ENCODE measurements around the gene ACOT13.
"Not testable (repeated sequence)": the region's sequence is repeated elsewhere in the genome, so short reads cannot be mapped to it uniquely, and the experiment has no call there.

ACOT13 gene

DNA sequence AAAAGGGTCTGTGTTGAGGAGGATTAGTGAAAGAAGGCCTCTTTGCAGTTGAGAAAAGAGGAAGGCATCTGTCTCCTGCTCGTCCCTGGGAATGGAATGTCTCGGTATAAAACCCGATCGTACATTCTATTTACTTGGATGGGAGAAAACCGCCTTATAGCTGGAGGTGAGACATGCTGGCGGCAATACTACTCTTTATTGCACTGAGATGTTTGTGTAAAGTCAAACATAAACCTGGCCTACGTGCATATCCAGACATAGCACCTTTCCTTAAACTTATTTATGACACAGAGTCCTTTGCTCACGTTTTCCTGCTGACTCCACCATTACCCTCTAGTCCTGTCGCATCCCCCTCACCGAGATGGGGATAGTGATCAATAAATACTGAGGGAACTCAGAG, 4.6 kb upstream of the ACOT13 start:
- no peak for DNase-seq (ENCODE audit: low spot score)

DNA sequence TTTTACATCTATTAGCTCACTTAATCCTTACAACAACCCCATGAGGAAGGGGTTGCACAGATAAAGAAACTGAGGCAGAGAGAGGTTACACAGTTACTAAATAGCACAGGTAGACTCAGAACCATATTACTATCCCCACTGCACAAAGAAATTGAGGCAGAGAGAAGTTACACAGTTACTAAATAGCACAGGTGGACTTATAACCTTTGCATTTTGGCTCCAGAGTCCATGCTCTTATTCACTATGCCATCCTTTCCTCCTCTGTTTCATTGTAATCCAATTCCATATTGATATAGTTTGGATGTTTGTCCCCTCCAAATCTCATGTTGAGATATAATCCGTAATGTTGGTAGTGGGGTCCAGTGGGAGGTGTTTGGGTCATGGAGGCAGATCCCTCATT, 3.7 kb upstream of the ACOT13 start:
- DNase-seq (ENCODE audit: low spot score) = no peak

DNA sequence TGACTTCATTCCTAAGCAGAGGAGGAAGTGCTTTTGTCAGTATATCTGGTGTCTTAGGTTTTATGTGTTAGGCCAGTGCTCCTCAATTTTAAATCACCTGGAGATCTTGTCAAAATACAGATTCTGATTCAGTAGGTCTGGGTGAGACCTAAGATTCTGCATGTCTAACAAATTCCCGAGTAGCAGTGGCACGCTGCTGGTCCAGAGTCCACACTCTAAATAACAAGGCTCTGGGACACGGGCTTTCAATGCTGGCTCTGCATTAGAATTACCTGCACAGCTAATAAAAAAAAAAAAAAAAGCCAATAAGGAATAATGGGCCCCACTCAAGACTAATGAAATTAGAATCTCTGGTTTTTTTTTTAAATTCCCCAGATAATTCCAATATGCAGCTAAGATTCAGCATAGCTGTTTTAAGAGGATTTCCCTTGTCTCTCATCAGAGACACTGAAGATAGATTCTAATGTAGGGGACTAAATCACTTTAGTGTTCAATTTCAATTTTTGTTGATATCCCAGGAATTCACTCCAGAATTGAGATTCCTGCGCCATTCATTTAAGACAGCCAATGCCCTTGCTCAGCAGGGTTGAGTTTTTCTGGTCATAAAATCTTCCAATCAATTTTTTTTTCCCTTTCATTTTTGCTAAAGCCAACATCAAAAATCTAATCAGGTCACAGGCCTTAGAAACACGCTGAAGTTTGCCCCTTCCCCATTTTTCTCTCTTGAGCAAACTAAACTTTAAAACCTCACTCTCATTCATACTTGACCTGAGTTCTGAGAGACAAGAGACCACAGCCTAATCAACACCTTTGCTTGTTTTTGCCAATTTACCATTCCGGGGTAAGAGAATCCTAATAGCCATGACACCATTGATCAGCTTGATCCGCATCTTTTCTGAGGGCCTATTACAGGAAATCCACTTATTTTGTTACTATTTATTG, 2.6 kb upstream of the ACOT13 start:
- DNase-seq (ENCODE audit: low spot score) = no peak

DNA sequence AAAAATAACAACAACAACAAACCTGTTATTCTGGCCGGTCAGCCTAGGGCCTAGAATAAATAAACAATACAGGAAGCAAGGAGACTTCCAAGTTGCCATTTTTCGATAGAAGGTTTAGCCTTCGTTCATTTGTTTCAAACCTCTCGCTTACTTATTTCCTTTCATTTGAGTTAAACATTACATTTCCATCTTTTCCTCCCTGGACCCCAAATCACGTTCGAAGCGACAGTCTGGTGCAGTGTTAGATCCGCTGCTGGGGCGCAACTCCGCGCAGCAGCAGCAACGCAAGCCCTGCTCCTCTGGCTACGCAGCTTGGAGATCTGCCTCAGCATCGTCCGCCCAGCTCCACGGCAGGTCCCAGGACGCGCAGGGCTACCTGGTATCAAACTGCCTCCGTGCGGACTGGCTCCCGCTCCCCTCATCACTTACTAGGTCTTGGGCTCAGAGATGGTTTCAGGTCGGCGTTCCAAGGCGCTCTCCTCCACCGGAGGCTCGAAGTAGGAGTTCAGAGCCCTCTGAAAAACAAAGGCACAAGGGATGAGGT, 708 bp upstream of the ACOT13 start:
- DNase-seq (ENCODE audit: low spot score) = no peak

DNA sequence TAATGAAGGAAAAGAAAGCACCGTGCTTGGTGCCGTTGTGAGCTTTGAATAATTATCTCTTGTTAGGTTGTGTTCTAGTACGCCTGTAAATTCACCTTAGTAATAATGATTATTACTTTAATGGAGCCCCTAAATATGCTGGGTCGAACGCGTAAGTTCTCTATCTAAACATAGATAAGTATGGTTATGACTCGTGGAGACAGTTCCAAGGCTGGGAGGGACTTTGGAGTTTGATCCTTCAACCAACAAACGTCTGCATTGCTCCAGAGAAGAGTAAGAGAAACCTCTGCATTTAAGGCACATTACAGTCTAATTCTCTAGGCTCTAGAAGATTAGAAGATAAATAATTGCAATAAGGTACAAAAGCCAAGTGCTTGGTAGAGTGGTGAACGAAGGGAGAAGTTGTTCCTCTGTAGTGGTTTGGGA, 514 bp downstream of the ACOT13 start:
- peak; percentile 18 for DNase-seq (ENCODE audit: low spot score)

DNA sequence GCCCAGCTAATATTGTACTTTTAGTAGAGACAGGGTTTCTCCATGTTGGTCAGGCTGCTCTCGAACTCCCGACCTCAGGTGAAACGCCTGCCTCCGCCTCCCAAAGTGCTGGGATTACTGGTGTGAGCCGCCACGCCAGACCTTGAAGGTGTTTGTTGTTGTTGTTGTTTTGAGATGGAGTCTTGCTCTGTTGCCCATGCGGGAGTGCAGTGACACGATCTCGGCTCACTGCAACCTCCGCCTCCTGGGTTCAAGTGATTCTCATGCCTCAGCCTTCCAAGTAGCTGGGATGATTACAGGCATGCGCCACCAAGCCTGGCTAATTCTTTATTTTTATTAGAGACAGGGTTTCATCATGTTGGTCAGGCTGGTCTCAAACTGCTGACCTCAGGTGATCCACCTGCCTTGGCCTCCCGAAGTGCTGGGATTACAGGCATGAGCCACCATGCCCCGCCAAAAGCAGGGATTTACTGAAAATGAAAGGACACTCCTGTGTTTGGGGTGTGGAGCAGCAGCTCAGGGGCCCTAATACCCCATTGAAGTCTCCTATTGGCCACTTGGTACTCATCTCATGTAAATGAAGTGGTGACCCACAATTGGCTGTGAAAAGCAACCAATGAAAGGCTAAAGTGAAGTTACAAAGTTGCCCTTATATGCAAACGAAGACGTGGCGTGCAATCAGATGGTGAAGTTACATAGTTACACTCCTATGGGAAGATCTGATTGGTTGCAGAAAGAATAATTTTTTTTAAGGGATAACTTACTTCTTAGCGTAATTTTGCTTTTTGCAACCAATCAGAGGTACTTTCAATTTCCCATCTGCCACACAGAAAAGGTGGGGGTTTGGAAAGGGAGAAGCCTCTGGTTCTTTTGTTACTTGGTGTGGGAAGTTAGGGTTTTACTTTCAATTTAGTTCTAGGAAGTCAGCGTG, 1.5 kb downstream of the ACOT13 start:
- DNase-seq (ENCODE audit: low spot score) = peak; percentile 16

DNA sequence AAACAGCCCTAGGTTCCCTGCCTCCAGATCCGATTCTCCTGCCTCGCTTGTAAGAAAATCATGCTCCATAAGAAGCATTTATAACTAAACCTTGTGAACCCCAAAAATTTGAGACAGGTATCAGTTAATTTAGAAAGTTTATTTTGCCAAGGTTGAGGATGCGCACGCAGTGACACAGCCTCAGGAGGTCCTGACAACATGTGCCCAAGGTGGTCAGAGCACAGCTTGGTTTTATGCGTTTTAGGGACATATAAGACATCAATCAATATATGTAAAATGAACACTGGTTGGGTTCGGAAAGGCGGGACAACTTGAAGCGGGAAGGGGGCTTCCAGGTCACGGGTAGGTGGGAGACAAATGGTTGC, 2.1 kb downstream of the ACOT13 start:
- DNase-seq (ENCODE audit: low spot score) = no peak

DNA sequence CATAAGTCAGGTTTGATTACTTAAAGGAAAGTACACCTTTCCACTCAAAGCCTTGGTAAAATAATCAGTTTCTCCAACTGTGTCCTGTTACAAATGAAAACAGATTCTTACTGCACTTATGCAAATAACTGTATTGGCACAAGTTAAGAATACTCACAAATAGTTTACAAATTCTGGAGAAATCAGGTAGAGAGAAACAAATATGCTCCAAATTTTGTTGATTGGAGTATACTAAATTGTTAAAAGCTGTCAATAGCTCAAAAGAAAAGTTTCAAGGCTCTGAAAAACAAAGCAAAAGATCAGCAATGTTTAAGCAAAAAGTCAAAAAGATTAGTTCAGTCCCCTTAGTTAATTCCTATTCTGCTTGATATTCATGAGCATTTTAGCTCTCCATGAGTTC, 3.6 kb downstream of the ACOT13 start:
- not testable (repeated sequence) for DNase-seq (ENCODE audit: low spot score)

DNA sequence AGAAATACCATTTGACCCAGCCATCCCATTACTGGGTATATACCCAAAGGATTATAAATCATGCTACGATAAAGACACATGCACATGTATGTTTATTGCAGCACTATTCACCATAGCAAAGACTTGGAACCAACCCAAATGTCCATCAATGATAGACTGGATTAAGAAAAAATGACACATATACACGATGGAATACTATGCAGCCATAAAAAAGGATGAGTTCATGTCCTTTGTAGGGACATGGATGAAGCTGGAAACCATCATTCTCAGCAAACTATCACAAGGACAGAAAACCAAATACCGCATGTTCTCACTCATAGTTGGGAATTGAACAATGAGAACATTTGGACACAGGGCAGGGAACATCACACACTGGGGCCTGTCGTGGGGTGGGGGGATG, 4.2 kb downstream of the ACOT13 start:
- DNase-seq (ENCODE audit: low spot score) = not testable (repeated sequence)

DNA sequence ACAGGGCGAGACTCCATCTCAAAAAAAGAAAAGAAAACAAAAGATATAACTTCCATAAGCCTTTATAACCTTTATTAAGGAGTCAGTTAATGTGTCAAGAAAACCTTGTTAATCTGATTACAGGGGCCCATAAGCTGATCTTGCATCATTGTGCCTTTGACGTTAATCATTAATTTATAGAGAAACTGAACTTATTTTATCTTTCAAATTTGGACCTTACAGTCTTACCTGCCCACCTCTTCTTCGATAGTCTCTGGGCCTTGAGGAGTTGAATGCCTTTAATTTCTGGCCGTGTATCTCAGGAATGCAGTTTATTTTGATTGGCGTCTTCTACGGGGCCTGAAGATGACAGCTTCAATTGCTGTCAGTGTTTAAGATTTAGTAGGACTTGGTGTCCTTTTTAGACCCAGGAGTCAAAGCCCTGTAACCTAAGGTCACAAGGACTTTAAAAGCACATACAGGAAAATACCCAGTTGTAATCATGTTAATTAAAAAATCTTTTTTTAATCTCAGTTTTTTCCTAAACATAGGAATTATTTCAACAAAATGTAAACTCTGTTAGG, 5.8 kb downstream of the ACOT13 start:
- DNase-seq (ENCODE audit: low spot score) = no peak

DNA sequence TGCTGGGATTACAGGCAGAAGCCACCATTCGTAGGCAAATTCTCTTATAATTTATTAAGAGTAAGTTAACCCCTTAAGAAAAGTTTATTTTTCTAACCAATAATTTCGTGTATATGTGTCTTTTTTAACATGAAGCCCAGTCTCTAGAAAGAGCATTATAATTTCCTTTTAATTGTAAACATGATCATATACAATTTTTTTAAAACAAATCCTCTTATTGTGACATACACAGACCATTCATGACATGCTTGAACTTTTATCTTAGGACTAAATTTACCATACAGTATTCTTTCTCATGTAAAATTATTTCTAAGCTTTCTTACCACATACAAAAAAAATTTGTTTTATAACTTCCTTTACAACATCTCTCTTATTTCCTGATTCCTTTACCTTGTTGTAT, 6.7 kb downstream of the ACOT13 start:
- DNase-seq (ENCODE audit: low spot score) = no peak

DNA sequence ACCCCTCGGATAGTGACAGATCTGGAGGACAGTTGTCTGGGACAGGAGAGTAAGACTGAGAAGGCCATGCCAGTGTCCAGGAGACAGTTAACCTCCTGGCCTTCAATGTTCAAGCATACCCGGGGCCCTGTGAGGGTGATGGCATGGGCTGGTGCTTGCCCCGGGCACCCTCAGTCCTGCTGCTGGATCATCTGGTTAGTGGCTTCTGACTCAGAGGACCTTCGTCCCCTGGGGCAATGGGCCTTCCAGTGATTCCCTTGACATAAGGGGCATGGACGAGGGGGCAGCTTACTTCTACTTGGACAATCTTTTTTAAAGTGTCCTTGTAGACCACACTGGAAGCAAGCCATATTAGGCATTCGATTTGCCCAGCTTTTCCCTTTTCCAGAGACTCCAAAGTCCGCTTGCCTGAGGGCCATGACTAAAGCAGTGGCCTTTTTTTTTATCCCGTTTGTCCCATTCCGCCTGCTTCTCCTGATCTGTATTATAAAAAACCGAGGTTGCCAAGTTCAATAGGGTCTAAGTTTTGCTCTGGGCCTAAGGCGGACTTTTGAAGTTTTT, 12.0 kb downstream of the ACOT13 start:
- DNase-seq (ENCODE audit: low spot score) = not testable (repeated sequence)

DNA sequence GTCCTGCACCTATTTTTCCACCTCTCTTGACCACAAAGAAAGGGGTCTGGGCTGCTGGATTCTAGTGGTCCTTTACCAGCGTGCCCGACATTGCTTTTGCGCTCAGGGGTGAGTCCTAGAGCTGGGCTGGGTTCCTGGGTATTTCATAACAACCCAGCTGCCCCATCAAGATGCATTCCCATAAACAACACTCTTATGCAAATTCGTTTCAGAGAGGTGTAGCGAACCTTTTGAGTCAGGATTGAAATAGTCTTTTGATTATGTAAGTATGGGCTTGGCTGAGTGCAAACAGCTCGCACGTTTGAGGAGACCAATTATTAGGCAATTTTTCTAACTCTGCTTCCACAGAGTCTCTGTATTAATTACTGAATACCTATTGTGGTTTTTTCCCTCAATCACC, 13.7 kb downstream of the ACOT13 start:
- DNase-seq (ENCODE audit: low spot score) = no peak

DNA sequence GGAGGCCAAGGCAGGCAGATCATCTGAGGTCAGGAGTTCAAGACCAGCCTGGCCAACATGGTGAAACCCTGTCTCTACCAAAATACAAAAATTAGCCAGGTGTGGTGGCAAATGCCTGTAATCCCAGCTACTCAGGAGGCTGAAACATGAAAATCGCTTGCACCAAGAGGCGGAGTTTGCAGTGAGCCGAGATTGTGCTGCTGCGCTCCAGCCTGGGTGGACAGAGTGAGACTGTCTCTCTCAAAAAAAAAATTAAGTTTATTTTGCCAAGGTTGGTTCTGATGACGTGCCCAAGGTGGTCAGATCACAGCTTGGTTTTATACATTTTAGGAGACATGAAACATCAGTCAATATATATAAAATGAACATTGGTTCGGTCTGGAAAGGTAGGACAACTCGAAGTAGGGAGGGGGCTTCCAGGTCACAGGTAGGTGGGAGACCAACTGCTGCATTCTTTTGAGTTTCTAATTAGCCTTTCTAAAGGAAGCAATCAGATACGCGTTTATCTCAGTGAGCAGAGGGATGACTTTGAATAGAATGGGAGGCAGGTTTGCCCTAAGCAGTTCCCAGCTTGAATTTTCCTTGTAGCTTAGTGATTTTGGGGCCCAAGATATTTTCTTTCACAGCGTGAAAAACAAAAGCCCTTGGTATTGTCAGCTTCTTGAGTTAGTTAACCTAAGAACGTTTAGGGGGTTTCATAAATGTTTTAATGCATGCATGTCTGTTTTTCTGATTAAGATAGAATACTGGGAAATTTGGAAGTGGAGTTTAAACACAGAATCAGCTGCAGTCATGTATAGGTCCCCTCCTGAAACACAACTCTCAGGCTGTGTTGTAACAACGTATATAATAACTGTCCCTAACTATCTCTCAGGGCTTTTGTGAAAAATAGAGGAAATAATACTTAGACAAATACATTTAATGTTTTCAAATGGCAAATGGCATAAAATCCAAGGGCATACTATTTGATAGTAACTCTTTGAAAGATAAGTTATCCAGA, 16.7 kb downstream of the ACOT13 start:
- no peak for DNase-seq (ENCODE audit: low spot score)

DNA sequence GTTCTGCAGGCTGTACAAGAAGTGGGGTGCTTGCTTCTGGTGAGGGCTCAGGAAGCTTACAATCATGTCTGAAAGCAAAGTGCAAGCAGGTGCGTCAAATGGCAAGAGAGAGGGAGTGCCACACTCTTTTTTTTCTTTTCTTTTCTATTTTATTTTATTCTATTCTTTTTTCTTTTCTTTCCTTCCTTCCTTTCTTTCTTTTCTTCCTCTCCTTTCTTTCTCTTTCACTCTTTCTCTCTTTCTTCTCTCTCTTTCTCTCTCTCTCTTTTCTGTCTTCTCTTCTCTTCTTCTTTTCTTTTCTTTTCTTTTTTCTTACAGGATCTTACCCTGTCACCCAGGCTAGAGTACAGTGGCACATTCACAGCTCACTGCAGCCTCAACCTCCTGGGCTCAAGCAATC, 19.5 kb downstream of the ACOT13 start:
- no peak for DNase-seq (ENCODE audit: low spot score)

DNA sequence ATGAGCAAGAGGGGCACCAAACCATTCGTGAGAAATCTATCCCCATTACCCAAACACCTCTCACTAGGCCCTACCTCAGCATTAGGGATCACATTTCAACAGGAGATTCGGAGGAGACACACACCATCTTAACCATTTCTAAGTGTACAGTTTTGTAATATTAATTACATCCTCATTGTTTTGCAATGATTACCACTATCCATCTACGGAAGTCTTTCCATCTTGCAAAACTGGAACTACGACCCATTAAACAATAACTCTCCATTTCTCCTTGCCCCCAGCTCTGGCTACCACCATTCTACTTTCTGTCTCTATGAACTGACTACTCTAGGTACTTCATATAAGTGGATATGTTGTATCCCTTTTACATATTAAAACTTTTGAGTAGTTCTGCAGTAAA, 20.1 kb downstream of the ACOT13 start:
- no peak for DNase-seq (ENCODE audit: low spot score)

DNA sequence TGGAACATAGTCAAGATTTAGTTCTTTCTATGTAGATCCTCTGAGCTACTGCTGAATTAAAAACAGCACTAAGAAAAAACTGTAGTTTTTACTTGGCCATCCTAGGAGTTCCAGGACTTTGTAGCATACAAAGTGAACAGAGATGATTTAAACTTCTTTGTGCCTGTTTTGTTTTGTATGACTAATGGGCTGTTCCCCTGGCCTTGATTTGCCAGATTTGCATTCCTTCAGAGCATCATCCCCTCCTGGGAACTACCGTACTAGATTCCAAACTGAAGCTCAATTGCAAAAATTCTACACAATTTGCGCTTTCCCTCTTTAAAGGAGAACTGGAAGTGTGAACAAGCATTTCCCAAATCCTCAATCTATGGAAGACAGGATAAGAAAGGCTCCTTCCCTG, 23.1 kb downstream of the ACOT13 start:
- no peak for DNase-seq (ENCODE audit: low spot score)

DNA sequence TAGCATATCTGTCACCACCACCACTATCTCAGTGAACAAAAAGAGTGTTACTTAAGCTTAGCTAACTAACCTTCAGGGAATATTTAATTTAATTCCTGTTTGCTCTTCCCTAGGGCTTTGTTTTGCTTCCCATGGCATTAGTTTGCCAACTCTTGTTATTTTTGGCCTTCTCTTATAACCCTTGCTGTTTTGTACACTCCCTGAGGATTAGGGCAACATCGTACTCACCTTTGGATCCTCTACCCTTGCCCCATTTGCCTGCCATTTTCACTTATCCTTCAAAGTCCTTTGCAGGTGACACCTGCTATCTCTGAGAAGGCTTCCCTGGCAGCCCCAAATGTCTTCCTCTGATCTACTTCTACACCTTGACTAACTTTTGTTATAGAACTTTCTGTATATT, 23.7 kb downstream of the ACOT13 start:
- no peak for DNase-seq (ENCODE audit: low spot score)

DNA sequence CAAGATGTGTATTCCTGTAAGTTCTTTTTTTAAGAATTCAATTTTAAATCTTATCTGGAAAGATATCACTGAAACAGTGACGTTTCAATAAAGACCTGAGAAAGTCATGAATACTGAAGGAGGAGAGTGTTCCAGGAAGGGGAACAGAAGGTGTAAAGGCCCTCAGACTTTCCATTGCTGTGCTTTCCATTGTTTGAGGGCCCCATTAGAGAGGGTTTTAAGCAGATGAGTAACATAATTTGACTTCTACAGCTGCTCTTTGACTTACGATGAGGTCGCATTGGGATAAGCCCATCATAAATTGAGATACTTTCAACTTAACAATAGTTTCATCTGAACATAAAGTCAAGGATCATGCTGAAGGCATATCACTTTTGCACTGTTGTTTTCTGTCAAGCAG, 24.7 kb downstream of the ACOT13 start:
- no peak for DNase-seq (ENCODE audit: low spot score)

DNA sequence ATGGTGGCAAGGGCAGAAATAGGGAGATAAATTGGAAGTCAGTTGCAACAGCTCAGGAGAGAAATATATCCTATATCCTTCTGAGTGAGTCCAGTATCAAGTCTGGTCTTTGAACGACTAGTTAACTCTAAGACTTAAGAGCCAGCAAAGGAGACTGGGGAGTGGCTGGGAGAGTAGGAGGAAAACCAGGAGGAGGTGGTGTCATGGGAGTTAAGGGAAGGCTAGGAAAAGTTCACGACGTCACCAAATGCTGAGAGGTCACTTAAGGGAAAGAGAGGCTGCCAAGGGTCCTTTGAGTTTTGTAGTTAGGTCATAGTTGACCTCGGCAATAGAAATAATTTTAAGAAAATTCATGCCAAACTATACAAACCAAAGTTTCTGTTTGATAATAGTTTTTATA, 25.1 kb downstream of the ACOT13 start:
- DNase-seq (ENCODE audit: low spot score) = no peak

DNA sequence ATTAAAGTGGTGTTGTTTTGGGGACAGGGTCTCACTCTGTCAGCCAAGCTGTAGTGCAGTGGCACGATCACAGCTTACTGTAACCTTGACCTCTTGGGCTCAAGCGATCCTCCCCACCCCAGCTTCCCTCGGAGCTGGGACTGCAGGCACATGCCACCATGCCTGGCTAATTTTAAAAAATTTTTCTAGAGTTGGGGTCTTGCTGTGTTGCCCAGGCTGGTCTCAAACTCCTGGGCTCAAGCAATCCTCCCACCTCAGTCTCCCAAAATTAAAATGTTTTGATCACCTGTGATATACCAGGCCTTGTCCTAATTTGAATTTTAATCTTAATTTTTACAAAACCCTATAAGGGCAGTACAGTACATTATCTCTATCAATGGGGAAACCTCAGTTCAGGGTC, 25.5 kb downstream of the ACOT13 start:
- DNase-seq (ENCODE audit: low spot score) = no peak
